Fibroblast of mammary gland (primary cell): Measurements from ENCODE around the gene C12orf75.
"Not testable (repeated sequence)": the region's sequence is repeated elsewhere in the genome, so short reads cannot be mapped to it uniquely, and the experiment has no call there.

Experiments used
- DNase-seq: peaks from one replicate; pipeline ENCODE4 v3.0.0-alpha.2; 2010; ENCODE audit warnings: low read depth
- H3K4me3 ChIP-seq: 2 replicates; pipeline ENCODE4 v1.5.1; 2011; ENCODE audit warnings: low read depth, mild to moderate bottlenecking, low read length, moderate library complexity; ENCODE audit not compliant: control insufficient read depth
- TF ChIP-seq, protein P1 (sequence below): conservative IDR thresholded peaks from 2 replicates; pipeline ENCODE4 v1.5.1; 2011; ENCODE audit warnings: low read depth, low read length, inconsistent platforms; ENCODE audit not compliant: control insufficient read depth, insufficient read depth

The C12orf75 gene

DNA sequence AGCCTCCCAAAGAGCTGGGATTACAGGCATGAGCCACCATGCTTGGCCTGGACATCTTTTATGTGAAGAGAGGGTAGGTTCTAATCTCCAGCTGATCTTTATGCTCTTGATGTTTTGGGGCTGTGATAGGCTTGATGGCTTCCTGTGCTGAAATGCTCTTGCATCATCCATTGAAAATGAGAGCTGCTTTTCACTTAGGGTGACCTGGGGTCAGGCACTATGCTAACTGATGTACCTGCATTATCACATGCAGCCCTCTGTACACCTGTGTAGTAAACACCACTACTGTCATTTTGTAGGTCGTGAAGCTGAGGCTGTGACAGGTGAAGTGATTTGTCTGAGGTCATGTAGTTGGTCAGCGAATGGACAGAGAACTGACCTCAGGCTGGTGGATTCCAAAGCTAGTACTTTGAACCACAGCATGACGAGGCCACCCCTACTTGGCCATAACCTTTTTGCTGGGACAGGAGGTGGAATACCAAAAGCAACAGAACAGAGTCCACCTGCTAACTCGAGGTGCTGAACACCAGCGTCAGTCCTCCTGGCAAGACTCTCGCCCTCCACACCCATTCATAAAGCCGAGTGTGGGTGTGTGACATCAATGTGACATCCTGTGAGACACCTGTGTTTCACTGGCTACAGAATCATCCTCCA, 69.1 kb downstream of the C12orf75 start:
- no peak for DNase-seq
- no peak overlapping the region for H3K4me3 ChIP-seq
- TF ChIP-seq, protein P1, sequence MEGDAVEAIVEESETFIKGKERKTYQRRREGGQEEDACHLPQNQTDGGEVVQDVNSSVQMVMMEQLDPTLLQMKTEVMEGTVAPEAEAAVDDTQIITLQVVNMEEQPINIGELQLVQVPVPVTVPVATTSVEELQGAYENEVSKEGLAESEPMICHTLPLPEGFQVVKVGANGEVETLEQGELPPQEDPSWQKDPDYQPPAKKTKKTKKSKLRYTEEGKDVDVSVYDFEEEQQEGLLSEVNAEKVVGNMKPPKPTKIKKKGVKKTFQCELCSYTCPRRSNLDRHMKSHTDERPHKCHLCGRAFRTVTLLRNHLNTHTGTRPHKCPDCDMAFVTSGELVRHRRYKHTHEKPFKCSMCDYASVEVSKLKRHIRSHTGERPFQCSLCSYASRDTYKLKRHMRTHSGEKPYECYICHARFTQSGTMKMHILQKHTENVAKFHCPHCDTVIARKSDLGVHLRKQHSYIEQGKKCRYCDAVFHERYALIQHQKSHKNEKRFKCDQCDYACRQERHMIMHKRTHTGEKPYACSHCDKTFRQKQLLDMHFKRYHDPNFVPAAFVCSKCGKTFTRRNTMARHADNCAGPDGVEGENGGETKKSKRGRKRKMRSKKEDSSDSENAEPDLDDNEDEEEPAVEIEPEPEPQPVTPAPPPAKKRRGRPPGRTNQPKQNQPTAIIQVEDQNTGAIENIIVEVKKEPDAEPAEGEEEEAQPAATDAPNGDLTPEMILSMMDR, result no peak

- TF ChIP-seq, protein P1, result no peak
- DNase-seq, result no peak
- no peak overlapping the region for H3K4me3 ChIP-seq
These were observed 69.7 kb downstream of the C12orf75 start for GRCh38 chr12:105400227-105400626.

GRCh38 chr12:105401198-105401597, 70.7 kb downstream of the C12orf75 start:
- no peak overlapping the region for H3K4me3 ChIP-seq
- DNase-seq, result no peak
- TF ChIP-seq, protein P1, result no peak

- TF ChIP-seq, protein P1, result no peak
- H3K4me3 ChIP-seq, result no peak overlapping the region
- DNase-seq, result no peak
These were observed 71.9 kb downstream of the C12orf75 start for GRCh38 chr12:105402366-105402765.

GRCh38 chr12:105403095-105403494, 72.6 kb downstream of the C12orf75 start:
- TF ChIP-seq, protein P1, result no peak
- no peak overlapping the region for H3K4me3 ChIP-seq
- no peak for DNase-seq

- not testable (repeated sequence) for DNase-seq, H3K4me3 ChIP-seq
These were observed 73.6 kb downstream of the C12orf75 start for GRCh38 chr12:105404134-105404533.

DNA sequence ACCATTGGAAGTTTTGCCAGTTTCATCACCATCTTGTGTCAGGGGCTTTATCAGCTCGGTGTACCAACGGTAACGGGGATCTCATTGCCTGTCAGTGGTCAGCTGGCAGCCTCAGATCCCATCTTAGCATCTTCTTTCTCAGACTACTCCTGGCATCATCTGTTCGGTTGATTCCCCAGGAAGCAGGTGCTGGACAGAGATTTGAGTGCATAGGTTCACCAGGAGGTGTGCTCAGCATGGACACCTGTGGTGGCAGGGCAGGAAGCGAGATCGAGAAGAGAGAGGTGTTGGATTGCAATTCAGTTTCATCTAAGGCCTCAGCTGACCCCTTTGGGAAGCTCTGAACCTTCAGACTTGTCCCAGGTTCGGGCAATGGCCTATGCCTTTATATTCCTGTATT, 76.0 kb downstream of the C12orf75 start:
- DNase-seq, result no peak
- TF ChIP-seq, protein P1, result no peak
- no peak overlapping the region for H3K4me3 ChIP-seq
